HepG2 (cell line): ENCODE data around the gene TAF8. TPM values are rescaled to one million over a fixed set of nuclear protein-coding genes. Genes with fewer than 3 reads are reported as not detected.

Experiments
- ARNT2 ChIP-seq: sonication (generic); formaldehyde crosslinking; IDR thresholded peaks from 2 replicates; pipeline ENCODE4 v1.8.0; 2022; ENCODE audit warnings: mild to moderate bottlenecking, low read depth, missing genetic modification reagents, moderate library complexity
- CHCHD3 ChIP-seq: sonication (generic); formaldehyde crosslinking; IDR thresholded peaks from 2 replicates; pipeline ENCODE4 v1.8.0; 2022; ENCODE audit warnings: mild to moderate bottlenecking, missing genetic modification reagents, moderate library complexity
- FLYWCH1 ChIP-seq: sonication (generic); formaldehyde crosslinking; IDR thresholded peaks from 2 replicates; pipeline ENCODE4 v1.8.1; 2023; ENCODE audit warnings: mild to moderate bottlenecking, missing genetic modification reagents
- IKZF4 ChIP-seq: sonication (generic); formaldehyde crosslinking; IDR thresholded peaks from 2 replicates; pipeline ENCODE4 v1.5.1; 2020; ENCODE audit warnings: borderline replicate concordance, mild to moderate bottlenecking, low read depth, missing genetic modification reagents; ENCODE audit errors: not compliant biosample characterization
- KLF16 ChIP-seq, 2 experiments: sonication (generic) in 1 of 2; formaldehyde crosslinking in 1 of 2; IDR thresholded peaks; 2 replicates each; pipeline versions ENCODE4 v1.6.1 to v1.8.0; 2016 to 2023; ENCODE audit warnings: missing genetic modification reagents in 2 of 2, missing compliant biosample characterization in 1 of 2
- KMT2B ChIP-seq: IDR thresholded peaks from 2 replicates; pipeline ENCODE4 v1.6.1; 2016; ENCODE audit warnings: missing genetic modification reagents, missing compliant biosample characterization
- RBM39 ChIP-seq: fragments of 200-400 bp; formaldehyde crosslinking; IDR thresholded peaks from one replicate; pipeline ENCODE4 v1.6.1; 2018; ENCODE audit warnings: antibody characterized with exemption, mild to moderate bottlenecking, low read depth, low read length; ENCODE audit not compliant: poor library complexity, severe bottlenecking
- ZFP62 ChIP-seq: sonication (generic); formaldehyde crosslinking; IDR thresholded peaks from 2 replicates; pipeline ENCODE4 v1.4.0; 2020; ENCODE audit warnings: missing genetic modification reagents
- ZNF430 ChIP-seq: sonication (generic); formaldehyde crosslinking; IDR thresholded peaks from 2 replicates; pipeline ENCODE4 v1.9.0; 2021; ENCODE audit warnings: mild to moderate bottlenecking, missing genetic modification reagents
- ZNF605 ChIP-seq: sonication (generic); formaldehyde crosslinking; IDR thresholded peaks from 2 replicates; pipeline ENCODE4 v1.8.0; 2022; ENCODE audit warnings: mild to moderate bottlenecking, missing genetic modification reagents
- ZNF768 ChIP-seq: sonication (generic); formaldehyde crosslinking; IDR thresholded peaks from 2 replicates; pipeline ENCODE4 v1.4.0; 2020; ENCODE audit warnings: missing genetic modification reagents
- ZSCAN9 ChIP-seq: IDR thresholded peaks from 2 replicates; pipeline ENCODE4 v1.6.1; 2016; ENCODE audit warnings: borderline replicate concordance
- polyA plus RNA-seq, 8 experiments: library from polyadenylated mRNA; depleted of rRNA in 3 of 8; stranded (reverse) in 7 of 8; unstranded in 1 of 8; fragments of >200 nt; fragmentation: Illumina TruSeq in 4 of 8; extraction: Trizol in 4 of 8; gene quantifications; 2 replicates each; pipeline versions ENCODE4 v1.2.1 to v1.2.3, GENCODE V29; 2011 to 2016; ENCODE audit warnings: low read depth in 4 of 8, missing spikeins in 1 of 8, mixed read lengths in 1 of 8; ENCODE audit not compliant: insufficient read depth in 1 of 8
- total RNA-seq, 5 experiments: library from RNA; depleted of rRNA; stranded (reverse); fragments of >200 nt; fragmentation: Illumina TruSeq; extraction: Trizol; gene quantifications; 2 replicates each; pipeline ENCODE4 v1.2.3, GENCODE V29; 2016; ENCODE audit warnings: low read depth in 1 of 5
- TF ChIP-seq, protein P1 (sequence below): sonication (generic); formaldehyde crosslinking; conservative IDR thresholded peaks from 2 replicates; pipeline ENCODE4 v1.4.0; 2020; ENCODE audit warnings: missing genetic modification reagents
- TF ChIP-seq, protein P2 (sequence below): sonication (generic); formaldehyde crosslinking; IDR thresholded peaks from 2 replicates; pipeline ENCODE4 v1.5.0; 2020; ENCODE audit warnings: mild to moderate bottlenecking, missing genetic modification reagents
- TF ChIP-seq, protein P3 (sequence below): IDR thresholded peaks from 2 replicates; pipeline ENCODE4 v1.6.1; 2016; ENCODE audit warnings: missing compliant biosample characterization, missing genetic modification reagents, borderline replicate concordance
- TF ChIP-seq, protein P4 (sequence below), 2 experiments: sonication (generic) in 1 of 2; formaldehyde crosslinking in 1 of 2; IDR thresholded peaks; 2 replicates each; pipeline versions ENCODE4 v1.6.1 to v1.9.0; 2014 to 2022; ENCODE audit warnings: antibody characterized with exemption in 1 of 2, borderline replicate concordance in 1 of 2, inconsistent platforms in 1 of 2, low read depth in 1 of 2, missing genetic modification reagents in 1 of 2

The TAF8 gene
- total and polyA plus RNA-seq, 2 of the 13 experiments (the other 11 are each of a cell fraction or from before 2014, with no cell fraction given), result 25.2 to 25.8 TPM

DNA sequence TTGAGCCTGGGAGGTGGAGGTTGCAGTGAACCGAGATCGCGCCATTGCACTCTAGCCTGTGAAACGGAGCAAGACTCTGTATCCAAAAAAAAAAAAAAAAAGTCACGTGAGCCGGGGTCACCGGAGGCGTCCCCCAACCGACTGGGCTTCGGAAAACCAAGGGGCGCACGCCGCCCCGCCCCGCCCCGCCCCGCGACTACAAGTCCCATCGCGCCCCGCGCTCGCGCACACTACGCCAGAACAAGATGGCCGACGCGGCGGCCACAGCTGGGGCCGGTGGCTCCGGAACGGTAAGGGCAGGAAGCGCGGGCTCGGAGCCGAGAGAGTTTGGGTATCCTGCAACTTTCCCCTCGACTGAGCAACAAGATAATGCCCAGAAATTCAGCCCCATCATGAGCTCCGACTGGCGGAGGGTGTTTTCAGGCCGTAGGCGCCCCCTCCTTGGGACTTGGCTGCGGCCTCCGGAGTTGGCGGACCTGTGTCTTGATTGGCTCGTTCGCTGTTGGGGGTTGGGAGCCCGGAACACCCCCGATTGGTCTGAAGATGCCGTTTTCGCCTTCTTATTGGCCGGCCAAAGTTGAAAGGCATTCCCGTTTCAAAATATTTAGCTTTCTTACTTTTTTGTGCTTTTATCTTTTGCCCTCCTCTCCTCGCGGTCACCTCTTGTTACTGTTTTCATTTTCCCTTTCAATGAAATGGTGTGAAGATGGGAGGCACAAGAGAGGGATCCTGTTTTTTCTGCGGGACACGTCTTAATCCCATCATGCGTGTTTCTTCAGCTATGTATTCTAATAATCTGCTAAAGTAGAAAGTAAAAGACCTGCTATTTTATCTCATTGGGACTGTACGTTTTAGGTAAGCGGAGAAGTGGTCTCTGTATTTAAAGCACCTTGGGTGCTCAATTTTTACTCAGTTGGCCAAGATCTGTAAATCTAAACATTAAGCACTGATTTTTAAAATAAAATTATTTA, at the start of gene TAF8 (continued):
- TF ChIP-seq CHCHD3 (CRISPR knock-in tag) (no peak), FLYWCH1 (CRISPR knock-in tag) (no peak), ZFP62 (0 out of 2 replicates have a peak, but pooled peaks have one; percentile 76), ZNF430 (peak; percentile 87), KMT2B (CRISPR knock-in tag) (peak; percentile 87), ZNF768 (CRISPR knock-in tag) (peak; percentile 69), ARNT2 (CRISPR knock-in tag) (peak; percentile 88), IKZF4 (CRISPR knock-in tag) (no peak), ZSCAN9 (CRISPR knock-in tag) (peak; percentile 86), RBM39 (peak; percentile 98), KLF16 (CRISPR knock-in tag; IDR thresholded peaks at IDR 0.05) (peak in 1 of 2 experiments; percentile 81; a peak in 2 of 4 replicates), ZNF605 (peak; percentile 87)
- TF ChIP-seq, protein P1, sequence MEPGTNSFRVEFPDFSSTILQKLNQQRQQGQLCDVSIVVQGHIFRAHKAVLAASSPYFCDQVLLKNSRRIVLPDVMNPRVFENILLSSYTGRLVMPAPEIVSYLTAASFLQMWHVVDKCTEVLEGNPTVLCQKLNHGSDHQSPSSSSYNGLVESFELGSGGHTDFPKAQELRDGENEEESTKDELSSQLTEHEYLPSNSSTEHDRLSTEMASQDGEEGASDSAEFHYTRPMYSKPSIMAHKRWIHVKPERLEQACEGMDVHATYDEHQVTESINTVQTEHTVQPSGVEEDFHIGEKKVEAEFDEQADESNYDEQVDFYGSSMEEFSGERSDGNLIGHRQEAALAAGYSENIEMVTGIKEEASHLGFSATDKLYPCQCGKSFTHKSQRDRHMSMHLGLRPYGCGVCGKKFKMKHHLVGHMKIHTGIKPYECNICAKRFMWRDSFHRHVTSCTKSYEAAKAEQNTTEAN (CRISPR knock-in tag), result no peak; the same call in 1 of the 2 replicates
- TF ChIP-seq, protein P2, sequence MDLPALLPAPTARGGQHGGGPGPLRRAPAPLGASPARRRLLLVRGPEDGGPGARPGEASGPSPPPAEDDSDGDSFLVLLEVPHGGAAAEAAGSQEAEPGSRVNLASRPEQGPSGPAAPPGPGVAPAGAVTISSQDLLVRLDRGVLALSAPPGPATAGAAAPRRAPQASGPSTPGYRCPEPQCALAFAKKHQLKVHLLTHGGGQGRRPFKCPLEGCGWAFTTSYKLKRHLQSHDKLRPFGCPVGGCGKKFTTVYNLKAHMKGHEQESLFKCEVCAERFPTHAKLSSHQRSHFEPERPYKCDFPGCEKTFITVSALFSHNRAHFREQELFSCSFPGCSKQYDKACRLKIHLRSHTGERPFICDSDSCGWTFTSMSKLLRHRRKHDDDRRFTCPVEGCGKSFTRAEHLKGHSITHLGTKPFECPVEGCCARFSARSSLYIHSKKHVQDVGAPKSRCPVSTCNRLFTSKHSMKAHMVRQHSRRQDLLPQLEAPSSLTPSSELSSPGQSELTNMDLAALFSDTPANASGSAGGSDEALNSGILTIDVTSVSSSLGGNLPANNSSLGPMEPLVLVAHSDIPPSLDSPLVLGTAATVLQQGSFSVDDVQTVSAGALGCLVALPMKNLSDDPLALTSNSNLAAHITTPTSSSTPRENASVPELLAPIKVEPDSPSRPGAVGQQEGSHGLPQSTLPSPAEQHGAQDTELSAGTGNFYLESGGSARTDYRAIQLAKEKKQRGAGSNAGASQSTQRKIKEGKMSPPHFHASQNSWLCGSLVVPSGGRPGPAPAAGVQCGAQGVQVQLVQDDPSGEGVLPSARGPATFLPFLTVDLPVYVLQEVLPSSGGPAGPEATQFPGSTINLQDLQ (CRISPR knock-in tag), result peak; percentile 88; the same call in 1 of the 2 replicates
- TF ChIP-seq, protein P3, sequence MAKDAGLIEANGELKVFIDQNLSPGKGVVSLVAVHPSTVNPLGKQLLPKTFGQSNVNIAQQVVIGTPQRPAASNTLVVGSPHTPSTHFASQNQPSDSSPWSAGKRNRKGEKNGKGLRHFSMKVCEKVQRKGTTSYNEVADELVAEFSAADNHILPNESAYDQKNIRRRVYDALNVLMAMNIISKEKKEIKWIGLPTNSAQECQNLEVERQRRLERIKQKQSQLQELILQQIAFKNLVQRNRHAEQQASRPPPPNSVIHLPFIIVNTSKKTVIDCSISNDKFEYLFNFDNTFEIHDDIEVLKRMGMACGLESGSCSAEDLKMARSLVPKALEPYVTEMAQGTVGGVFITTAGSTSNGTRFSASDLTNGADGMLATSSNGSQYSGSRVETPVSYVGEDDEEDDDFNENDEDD (CRISPR knock-in tag), result 0 out of 2 replicates have a peak, but pooled peaks have one; percentile 27
- TF ChIP-seq, protein P4, sequence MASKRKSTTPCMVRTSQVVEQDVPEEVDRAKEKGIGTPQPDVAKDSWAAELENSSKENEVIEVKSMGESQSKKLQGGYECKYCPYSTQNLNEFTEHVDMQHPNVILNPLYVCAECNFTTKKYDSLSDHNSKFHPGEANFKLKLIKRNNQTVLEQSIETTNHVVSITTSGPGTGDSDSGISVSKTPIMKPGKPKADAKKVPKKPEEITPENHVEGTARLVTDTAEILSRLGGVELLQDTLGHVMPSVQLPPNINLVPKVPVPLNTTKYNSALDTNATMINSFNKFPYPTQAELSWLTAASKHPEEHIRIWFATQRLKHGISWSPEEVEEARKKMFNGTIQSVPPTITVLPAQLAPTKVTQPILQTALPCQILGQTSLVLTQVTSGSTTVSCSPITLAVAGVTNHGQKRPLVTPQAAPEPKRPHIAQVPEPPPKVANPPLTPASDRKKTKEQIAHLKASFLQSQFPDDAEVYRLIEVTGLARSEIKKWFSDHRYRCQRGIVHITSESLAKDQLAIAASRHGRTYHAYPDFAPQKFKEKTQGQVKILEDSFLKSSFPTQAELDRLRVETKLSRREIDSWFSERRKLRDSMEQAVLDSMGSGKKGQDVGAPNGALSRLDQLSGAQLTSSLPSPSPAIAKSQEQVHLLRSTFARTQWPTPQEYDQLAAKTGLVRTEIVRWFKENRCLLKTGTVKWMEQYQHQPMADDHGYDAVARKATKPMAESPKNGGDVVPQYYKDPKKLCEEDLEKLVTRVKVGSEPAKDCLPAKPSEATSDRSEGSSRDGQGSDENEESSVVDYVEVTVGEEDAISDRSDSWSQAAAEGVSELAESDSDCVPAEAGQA (IDR thresholded peaks at IDR 0.05; ENCODE audit: low read depth), result peak; percentile 97
- TF ChIP-seq, protein P4 (CRISPR knock-in tag; IDR thresholded peaks at IDR 0.05; ENCODE audit: borderline replicate concordance), result peak; percentile 67; the same call in 1 of the 2 replicates
